GM19023 (cell line): Measurements from ENCODE around the gene BACH2.

Experiments used
- ATAC-seq: cut with Tn5 transposase; IDR thresholded peaks from one replicate; pipeline ENCODE4 v1.9.1; 2021; ENCODE audit warnings: mild to moderate bottlenecking, moderate library complexity; ENCODE audit not compliant: unreplicated experiment

The BACH2 gene

GRCh38 chr6:90302320-90302719, 5.7 kb upstream of the BACH2 start:
- no peak for ATAC-seq

GRCh38 chr6:90301816-90302215, 5.2 kb upstream of the BACH2 start:
- no peak for ATAC-seq

GRCh38 chr6:90298459-90299053, 1.9 kb upstream of the BACH2 start:
- ATAC-seq, result no peak

GRCh38 chr6:90297867-90298381, 1.3 kb upstream of the BACH2 start:
- no peak for ATAC-seq

- no peak for ATAC-seq
Measured at GRCh38 chr6:90297115-90297866, 648 bp upstream of the BACH2 start.

GRCh38 chr6:90295854-90296340, 746 bp downstream of the BACH2 start:
- ATAC-seq, result peak; percentile 46

- peak; percentile 27 for ATAC-seq
Measured at GRCh38 chr6:90294989-90295853, 1.4 kb downstream of the BACH2 start.

- ATAC-seq, result no peak
Measured at GRCh38 chr6:90294614-90294988, 2.0 kb downstream of the BACH2 start.

GRCh38 chr6:90294008-90294511, 2.6 kb downstream of the BACH2 start:
- no peak for ATAC-seq

GRCh38 chr6:90293319-90293953, 3.2 kb downstream of the BACH2 start:
- no peak for ATAC-seq

- no peak for ATAC-seq
Measured at GRCh38 chr6:90291565-90291964, 5.1 kb downstream of the BACH2 start.

- ATAC-seq, result no peak
Measured at GRCh38 chr6:90290811-90291420, 5.7 kb downstream of the BACH2 start.

- no peak for ATAC-seq
Measured at GRCh38 chr6:90289902-90290301, 6.7 kb downstream of the BACH2 start.

GRCh38 chr6:90288404-90288803, 8.2 kb downstream of the BACH2 start:
- ATAC-seq, result no peak

- no peak for ATAC-seq
Measured at GRCh38 chr6:90286884-90287488, 9.7 kb downstream of the BACH2 start.

- peak; percentile 69 for ATAC-seq
Measured at GRCh38 chr6:90285611-90286381, 10.8 kb downstream of the BACH2 start.

GRCh38 chr6:90285042-90285481, 11.6 kb downstream of the BACH2 start:
- ATAC-seq, result peak; percentile 41

GRCh38 chr6:90284236-90285041, 12.2 kb downstream of the BACH2 start:
- ATAC-seq, result peak; percentile 77
